K562 (cell line): ENCODE results near the gene PCDHGB5.
"Not testable (repeated sequence)": the region's sequence is repeated elsewhere in the genome, so short reads cannot be mapped to it uniquely, and the experiment has no call there.

Experiments used
- FOXM1 ChIP-seq, 2 experiments: fragments of 450-650 bp in 1 of 2; sonication (generic) in 1 of 2; formaldehyde crosslinking in 1 of 2; IDR thresholded peaks; 2 replicates each; pipeline versions ENCODE4 v1.6.1 to v1.9.0; 2017 to 2022; ENCODE audit warnings: low read depth in 2 of 2, mild to moderate bottlenecking in 2 of 2, missing genetic modification reagents in 1 of 2, moderate library complexity in 1 of 2
- POLR2AphosphoS5 ChIP-seq: IDR thresholded peaks from 2 replicates; pipeline ENCODE4 v1.6.1; 2011; ENCODE audit warnings: mild to moderate bottlenecking, low read depth, low read length, moderate library complexity; ENCODE audit not compliant: control insufficient read depth, insufficient read depth
- POLR2H ChIP-seq: IDR thresholded peaks from 2 replicates; pipeline ENCODE4 v1.6.1; 2016; ENCODE audit warnings: missing genetic modification characterization, low read depth, mild to moderate bottlenecking, control low read depth, missing compliant biosample characterization, moderate library complexity
- ZNF3 ChIP-seq: fragments of 250-450 bp; sonication (Bioruptor Pico); IDR thresholded peaks from 2 replicates; pipeline ENCODE4 v1.5.0; 2021; ENCODE audit warnings: mild to moderate bottlenecking, moderate library complexity
- ZNF584 ChIP-seq: fragments of 200-800 bp; sonication (Bioruptor generic); IDR thresholded peaks from 2 replicates; pipeline ENCODE4 v1.6.1; 2016; ENCODE audit warnings: low read depth, mild to moderate bottlenecking, missing genetic modification characterization, missing compliant biosample characterization
- TF ChIP-seq, protein P1 (sequence below): sonication (generic); formaldehyde crosslinking; IDR thresholded peaks from 2 replicates; pipeline ENCODE4 v1.5.0; 2020; ENCODE audit warnings: missing genetic modification reagents

DNA sequence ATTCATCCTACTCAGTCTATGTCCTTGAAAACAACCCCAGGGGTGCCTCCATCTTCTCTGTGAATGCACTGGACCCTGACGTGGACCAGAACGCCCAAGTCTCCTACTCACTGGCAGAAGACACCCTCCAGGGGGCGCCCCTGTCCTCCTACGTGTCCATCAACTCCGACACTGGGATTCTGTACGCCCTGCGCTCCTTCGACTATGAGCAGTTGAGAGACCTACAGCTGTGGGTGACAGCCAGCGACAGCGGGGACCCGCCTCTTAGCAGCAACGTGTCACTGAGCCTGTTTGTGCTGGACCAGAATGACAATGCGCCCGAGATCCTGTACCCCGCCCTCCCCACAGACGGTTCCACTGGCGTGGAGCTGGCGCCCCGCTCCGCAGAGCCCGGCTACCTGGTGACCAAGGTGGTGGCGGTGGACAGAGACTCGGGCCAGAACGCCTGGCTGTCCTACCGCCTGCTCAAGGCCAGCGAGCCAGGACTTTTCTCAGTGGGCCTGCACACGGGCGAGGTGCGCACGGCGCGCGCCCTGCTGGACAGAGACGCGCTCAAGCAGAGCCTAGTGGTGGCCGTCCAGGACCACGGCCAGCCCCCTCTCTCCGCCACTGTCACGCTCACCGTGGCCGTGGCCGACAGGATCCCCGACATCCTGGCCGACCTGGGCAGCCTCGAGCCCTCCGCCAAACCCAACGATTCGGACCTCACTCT, 22.1 kb upstream of the PCDHGB5 start:
- not testable (repeated sequence) for TF ChIP-seq POLR2AphosphoS5; FOXM1 (IDR thresholded peaks at IDR 0.05; ENCODE audit: low read depth); FOXM1 (CRISPR knock-in tag; IDR thresholded peaks at IDR 0.05; ENCODE audit: low read depth); ZNF584 (CRISPR knock-in tag); POLR2H (tag); ZNF3 (CRISPR knock-in tag)
- TF ChIP-seq, protein P1, sequence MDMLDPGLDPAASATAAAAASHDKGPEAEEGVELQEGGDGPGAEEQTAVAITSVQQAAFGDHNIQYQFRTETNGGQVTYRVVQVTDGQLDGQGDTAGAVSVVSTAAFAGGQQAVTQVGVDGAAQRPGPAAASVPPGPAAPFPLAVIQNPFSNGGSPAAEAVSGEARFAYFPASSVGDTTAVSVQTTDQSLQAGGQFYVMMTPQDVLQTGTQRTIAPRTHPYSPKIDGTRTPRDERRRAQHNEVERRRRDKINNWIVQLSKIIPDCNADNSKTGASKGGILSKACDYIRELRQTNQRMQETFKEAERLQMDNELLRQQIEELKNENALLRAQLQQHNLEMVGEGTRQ (CRISPR knock-in tag) = not testable (repeated sequence)
